Fibroblast of villous mesenchyme (primary cell): Measurements from ENCODE around the gene KRT71. TPM values are rescaled to one million over a fixed set of nuclear protein-coding genes. Genes with fewer than 3 reads are reported as not detected.
A peak's percentile ranks its signal among the peaks of the same experiment; 100 is the strongest.

Experiments used
- DNase-seq: peaks from one replicate; pipeline ENCODE4 v3.0.0-alpha.2; 2010; ENCODE audit warnings: low read depth
- H3K4me3 ChIP-seq: 2 replicates; pipeline ENCODE4 v1.5.1; 2011; ENCODE audit warnings: low read depth, mild to moderate bottlenecking, low read length
- CTCF ChIP-seq: IDR thresholded peaks from 2 replicates; pipeline ENCODE4 v1.5.1; 2012; ENCODE audit warnings: low read depth, mild to moderate bottlenecking, low read length; ENCODE audit not compliant: insufficient read depth
- total RNA-seq: library from RNA; depleted of rRNA; stranded (reverse); fragments of >200 nt; gene quantifications from 2 replicates; pipeline ENCODE4 v1.2.3, GENCODE V29; 2012

KRT71 gene
- total RNA-seq, 1 donor, result not detected

- no peak for TF ChIP-seq CTCF
- no peak for DNase-seq
- no peak overlapping the region for H3K4me3 ChIP-seq
These were observed 38.6 kb upstream of the KRT71 start for GRCh38 chr12:52591521-52591920.

- no peak for TF ChIP-seq CTCF
- H3K4me3 ChIP-seq, result no peak overlapping the region
- no peak for DNase-seq
These were observed 37.1 kb upstream of the KRT71 start for GRCh38 chr12:52590021-52590420.

GRCh38 chr12:52587563-52587962 lies 34.6 kb upstream of the KRT71 start:
- no peak for TF ChIP-seq CTCF
- H3K4me3 ChIP-seq, result no peak overlapping the region
- no peak for DNase-seq

- no peak for DNase-seq
- TF ChIP-seq CTCF, result no peak
- H3K4me3 ChIP-seq, result no peak overlapping the region
These were observed 33.0 kb upstream of the KRT71 start for GRCh38 chr12:52585946-52586345.

GRCh38 chr12:52585066-52585465 lies 32.1 kb upstream of the KRT71 start:
- DNase-seq, result no peak
- TF ChIP-seq CTCF, result no peak
- H3K4me3 ChIP-seq, result no peak overlapping the region

- TF ChIP-seq CTCF, result no peak
- H3K4me3 ChIP-seq, result no peak overlapping the region
- no peak for DNase-seq
These were observed 31.3 kb upstream of the KRT71 start for GRCh38 chr12:52584156-52584682.

- peak; percentile 79 for TF ChIP-seq CTCF
- H3K4me3 ChIP-seq, result no peak overlapping the region
These were observed 30.1 kb upstream of the KRT71 start for GRCh38 chr12:52582971-52583456.

More at GRCh38 chr12:52582971-52583456, 30.1 kb upstream of the KRT71 start:
- peak; percentile 63 for DNase-seq
